ENCODE data around the gene ALG8. TPM values are rescaled to one million over a fixed set of nuclear protein-coding genes. Genes with fewer than 3 reads are reported as not detected.

ALG8 gene
- total RNA-seq, 1 donor from 2014 or later = 18.4 TPM

GRCh38 chr11:78067704-78068103, 71.7 kb downstream of the ALG8 start:
- TF ChIP-seq, protein P1, sequence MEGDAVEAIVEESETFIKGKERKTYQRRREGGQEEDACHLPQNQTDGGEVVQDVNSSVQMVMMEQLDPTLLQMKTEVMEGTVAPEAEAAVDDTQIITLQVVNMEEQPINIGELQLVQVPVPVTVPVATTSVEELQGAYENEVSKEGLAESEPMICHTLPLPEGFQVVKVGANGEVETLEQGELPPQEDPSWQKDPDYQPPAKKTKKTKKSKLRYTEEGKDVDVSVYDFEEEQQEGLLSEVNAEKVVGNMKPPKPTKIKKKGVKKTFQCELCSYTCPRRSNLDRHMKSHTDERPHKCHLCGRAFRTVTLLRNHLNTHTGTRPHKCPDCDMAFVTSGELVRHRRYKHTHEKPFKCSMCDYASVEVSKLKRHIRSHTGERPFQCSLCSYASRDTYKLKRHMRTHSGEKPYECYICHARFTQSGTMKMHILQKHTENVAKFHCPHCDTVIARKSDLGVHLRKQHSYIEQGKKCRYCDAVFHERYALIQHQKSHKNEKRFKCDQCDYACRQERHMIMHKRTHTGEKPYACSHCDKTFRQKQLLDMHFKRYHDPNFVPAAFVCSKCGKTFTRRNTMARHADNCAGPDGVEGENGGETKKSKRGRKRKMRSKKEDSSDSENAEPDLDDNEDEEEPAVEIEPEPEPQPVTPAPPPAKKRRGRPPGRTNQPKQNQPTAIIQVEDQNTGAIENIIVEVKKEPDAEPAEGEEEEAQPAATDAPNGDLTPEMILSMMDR (IDR thresholded peaks at IDR 0.05; ENCODE audit: insufficient read depth, low read length, severe bottlenecking) = no peak
- Histone ChIP-seq H3K27me3 (ENCODE audit: control insufficient read depth, insufficient read depth, low read length) (no peaks in the 10 kb centered on the region), H3K4me3 (ENCODE audit: low read depth, low read length) (no peak overlapping the region), H3K36me3 (ENCODE audit: control insufficient read depth, insufficient read depth, low read length) (no peaks in the 10 kb centered on the region)
- FAIRE-seq (no peak), DNase-seq (ENCODE audit: low read depth) (no peak)

- no peak overlapping the region for H3K4me3 ChIP-seq (ENCODE audit: low read depth, low read length)
- H3K27me3 ChIP-seq (ENCODE audit: control insufficient read depth, insufficient read depth, low read length) = no peaks in the 10 kb centered on the region
- DNase-seq (ENCODE audit: low read depth) (no peak), FAIRE-seq (no peak)
- H3K36me3 ChIP-seq (ENCODE audit: control insufficient read depth, insufficient read depth, low read length) = no peaks in the 10 kb centered on the region
- TF ChIP-seq, protein P1 (IDR thresholded peaks at IDR 0.05; ENCODE audit: insufficient read depth, low read length, severe bottlenecking) = no peak
Observed at GRCh38 chr11:78066471-78066870, 73.0 kb downstream of the ALG8 start.

GRCh38 chr11:78065203-78065602, 74.2 kb downstream of the ALG8 start:
- TF ChIP-seq, protein P1 (IDR thresholded peaks at IDR 0.05; ENCODE audit: insufficient read depth, low read length, severe bottlenecking) = no peak
- no peak for DNase-seq (ENCODE audit: low read depth)
- Histone ChIP-seq H3K27me3 (ENCODE audit: control insufficient read depth, insufficient read depth, low read length) (no peaks in the 10 kb centered on the region), H3K36me3 (ENCODE audit: control insufficient read depth, insufficient read depth, low read length) (no peaks in the 10 kb centered on the region), H3K4me3 (ENCODE audit: low read depth, low read length) (no peak overlapping the region)
- no peak for FAIRE-seq

DNA sequence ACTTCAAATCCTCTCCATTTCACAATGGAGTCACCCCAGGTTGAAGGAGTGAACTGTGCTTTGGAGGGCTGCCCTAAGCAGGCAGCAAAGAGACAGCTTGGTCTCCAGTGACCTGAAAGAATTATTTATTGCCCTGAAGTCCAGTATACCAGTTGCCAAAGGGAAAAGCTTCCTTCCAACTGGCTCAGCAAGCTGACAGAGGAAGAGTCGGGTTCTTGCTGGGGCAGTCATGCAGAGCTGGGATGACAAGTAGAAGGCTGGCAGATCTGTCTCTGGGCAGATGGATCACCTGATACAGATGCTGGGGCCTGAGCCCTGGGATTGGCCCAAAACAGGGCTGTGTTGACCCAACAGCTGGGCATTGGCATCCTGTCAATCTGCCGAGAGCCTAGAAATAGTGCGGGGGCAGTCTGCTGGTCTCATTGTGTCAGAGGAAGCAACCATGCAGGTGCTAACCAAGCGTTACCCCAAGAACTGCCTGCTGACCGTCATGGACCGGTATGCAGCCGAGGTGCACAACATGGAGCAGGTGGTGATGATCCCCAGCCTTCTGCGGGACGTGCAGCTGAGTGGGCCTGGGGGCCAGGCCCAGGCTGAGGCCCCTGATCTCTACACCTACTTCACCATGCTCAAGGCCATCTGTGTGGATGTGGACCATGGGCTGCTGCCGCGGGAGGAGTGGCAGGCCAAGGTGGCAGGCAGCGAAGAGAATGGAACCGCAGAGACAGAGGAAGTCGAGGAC, 75.8 kb downstream of the ALG8 start, which contains the start of gene THRSP:
Gene THRSP, plus strand, starts transcription at position 422 of the 742 bp plus-strand sequence. Its CDS starts 21 bp downstream, at position 443.
- H3K4me3 ChIP-seq (ENCODE audit: low read depth, low read length) = no peak within 1 kb of the TSS
- TF ChIP-seq, protein P1 (IDR thresholded peaks at IDR 0.05; ENCODE audit: insufficient read depth, low read length, severe bottlenecking) = no peak
- DNase-seq (ENCODE audit: low read depth) (no peak), FAIRE-seq (no peak)
- H3K36me3 ChIP-seq (ENCODE audit: control insufficient read depth, insufficient read depth, low read length) = no peaks in the 10 kb centered on the region
- no peaks in the 10 kb centered on the region for H3K27me3 ChIP-seq (ENCODE audit: control insufficient read depth, insufficient read depth, low read length)

DNA sequence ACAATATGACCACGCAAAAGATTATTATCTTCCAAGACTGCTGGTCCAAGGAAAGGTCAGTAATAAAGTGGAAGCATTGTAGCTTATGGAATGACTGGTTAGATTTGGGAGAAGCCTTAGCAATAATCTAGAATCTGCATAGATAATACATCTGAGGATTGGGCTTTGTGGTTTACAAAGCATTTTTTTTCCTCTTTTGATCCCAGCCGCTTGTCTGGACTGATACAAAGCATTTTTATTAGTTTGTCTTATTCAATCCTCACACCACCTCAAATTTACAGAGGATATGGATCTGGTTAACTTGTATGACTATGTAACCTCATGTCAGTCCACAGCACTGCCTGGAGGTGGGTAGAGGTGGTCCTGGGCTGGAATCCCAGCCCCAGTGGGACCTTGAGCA, 76.8 kb downstream of the ALG8 start:
- Histone ChIP-seq H3K4me3 (ENCODE audit: low read depth, low read length) (no peak overlapping the region), H3K36me3 (ENCODE audit: control insufficient read depth, insufficient read depth, low read length) (no peaks in the 10 kb centered on the region), H3K27me3 (ENCODE audit: control insufficient read depth, insufficient read depth, low read length) (no peaks in the 10 kb centered on the region)
- TF ChIP-seq, protein P1 (IDR thresholded peaks at IDR 0.05; ENCODE audit: insufficient read depth, low read length, severe bottlenecking) = no peak
- no peak for FAIRE-seq
- DNase-seq (ENCODE audit: low read depth) = no peak

DNA sequence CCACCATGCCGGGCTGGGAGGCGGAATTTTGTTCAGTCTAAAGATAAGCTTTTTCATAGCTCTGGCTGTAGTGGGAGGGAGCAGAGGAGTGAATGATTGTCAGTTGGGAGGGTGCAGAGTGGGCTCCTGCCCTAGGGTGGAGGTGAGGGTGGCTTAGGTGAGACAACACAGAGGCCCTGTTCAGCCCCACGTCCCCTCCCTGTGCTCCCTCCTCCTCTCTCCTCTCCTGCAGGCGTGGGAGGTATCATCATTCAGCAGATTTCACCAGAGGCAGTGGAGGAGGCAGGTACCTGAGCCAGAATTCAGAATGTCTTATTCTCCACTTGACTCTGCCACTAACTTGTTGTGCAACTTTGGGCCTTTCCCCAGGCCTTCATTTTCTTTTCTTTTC, 77.5 kb downstream of the ALG8 start:
- Histone ChIP-seq H3K27me3 (ENCODE audit: control insufficient read depth, insufficient read depth, low read length) (no peaks in the 10 kb centered on the region), H3K4me3 (ENCODE audit: low read depth, low read length) (no peak overlapping the region), H3K36me3 (ENCODE audit: control insufficient read depth, insufficient read depth, low read length) (no peaks in the 10 kb centered on the region)
- TF ChIP-seq, protein P1 (IDR thresholded peaks at IDR 0.05; ENCODE audit: insufficient read depth, low read length, severe bottlenecking) = no peak
- no peak for FAIRE-seq
- no peak for DNase-seq (ENCODE audit: low read depth)
